Neutrophil (primary cell): ENCODE data around the gene GNG12.

ENCODE experiments used
- H3K27ac ChIP-seq: fragments of 200-600 bp; sonication (generic); 2 replicates; pipeline ENCODE4 v1.5.1; 2016; ENCODE audit warnings: mild to moderate bottlenecking, moderate library complexity
- H3K27me3 ChIP-seq: fragments of 200-600 bp; sonication (generic); 2 replicates; pipeline ENCODE4 v1.6.0; 2016; ENCODE audit warnings: mild to moderate bottlenecking
- H3K36me3 ChIP-seq: fragments of 200-600 bp; sonication (generic); 2 replicates; pipeline ENCODE4 v1.5.1; 2017
- H3K4me1 ChIP-seq, 2 experiments: fragments of 200-600 bp in 1 of 2; sonication (generic) in 1 of 2; 1 replicate in 1 of 2; 2 replicates in 1 of 2; pipeline versions ENCODE4 v1.5.1 to v1.6.1; 2013 to 2016; ENCODE audit warnings: low read depth in 1 of 2, low read length in 1 of 2, mild to moderate bottlenecking in 1 of 2, moderate library complexity in 1 of 2; ENCODE audit not compliant: control insufficient read depth in 1 of 2, insufficient read depth in 1 of 2
- H3K4me3 ChIP-seq, 2 experiments: fragments of 200-600 bp in 1 of 2; sonication (generic) in 1 of 2; 1 replicate in 1 of 2; 2 replicates in 1 of 2; pipeline ENCODE4 v1.5.1; 2013 to 2016; ENCODE audit warnings: low read depth in 1 of 2, low read length in 1 of 2, mild to moderate bottlenecking in 1 of 2, moderate library complexity in 1 of 2
- H3K9me3 ChIP-seq: fragments of 200-600 bp; sonication (generic); 2 replicates; pipeline ENCODE4 v1.5.1; 2016
- TF ChIP-seq, protein P1 (sequence below): fragments of 200-600 bp; sonication (generic); IDR thresholded peaks from 2 replicates; pipeline ENCODE4 v1.5.1; 2016; ENCODE audit warnings: antibody characterized with exemption

The GNG12 gene

DNA sequence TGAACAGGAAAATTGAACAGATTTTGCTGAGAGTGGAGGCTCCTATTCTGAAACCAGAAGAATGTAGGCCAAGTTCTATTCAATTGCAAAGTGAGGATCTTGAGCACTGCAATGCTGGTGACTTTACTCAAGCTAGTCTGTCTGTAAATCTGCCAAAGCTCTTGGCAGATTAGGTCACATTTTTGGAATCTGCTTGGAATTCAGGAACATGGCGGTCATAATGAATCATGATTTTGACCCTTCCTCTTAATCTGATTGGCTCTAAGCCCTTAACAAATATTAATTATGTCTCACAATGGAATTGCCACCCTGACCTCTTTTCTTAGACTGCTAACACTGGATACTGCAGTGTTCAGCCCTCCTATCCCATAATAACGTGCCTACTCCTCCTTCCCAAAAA lies 7.2 kb upstream of the GNG12 start:
- no peaks in the 10 kb centered on the region for H3K9me3 ChIP-seq
- H3K4me1 ChIP-seq = no peaks in the 10 kb centered on the region
- no peaks in the 10 kb centered on the region for H3K36me3 ChIP-seq
- TF ChIP-seq, protein P1, sequence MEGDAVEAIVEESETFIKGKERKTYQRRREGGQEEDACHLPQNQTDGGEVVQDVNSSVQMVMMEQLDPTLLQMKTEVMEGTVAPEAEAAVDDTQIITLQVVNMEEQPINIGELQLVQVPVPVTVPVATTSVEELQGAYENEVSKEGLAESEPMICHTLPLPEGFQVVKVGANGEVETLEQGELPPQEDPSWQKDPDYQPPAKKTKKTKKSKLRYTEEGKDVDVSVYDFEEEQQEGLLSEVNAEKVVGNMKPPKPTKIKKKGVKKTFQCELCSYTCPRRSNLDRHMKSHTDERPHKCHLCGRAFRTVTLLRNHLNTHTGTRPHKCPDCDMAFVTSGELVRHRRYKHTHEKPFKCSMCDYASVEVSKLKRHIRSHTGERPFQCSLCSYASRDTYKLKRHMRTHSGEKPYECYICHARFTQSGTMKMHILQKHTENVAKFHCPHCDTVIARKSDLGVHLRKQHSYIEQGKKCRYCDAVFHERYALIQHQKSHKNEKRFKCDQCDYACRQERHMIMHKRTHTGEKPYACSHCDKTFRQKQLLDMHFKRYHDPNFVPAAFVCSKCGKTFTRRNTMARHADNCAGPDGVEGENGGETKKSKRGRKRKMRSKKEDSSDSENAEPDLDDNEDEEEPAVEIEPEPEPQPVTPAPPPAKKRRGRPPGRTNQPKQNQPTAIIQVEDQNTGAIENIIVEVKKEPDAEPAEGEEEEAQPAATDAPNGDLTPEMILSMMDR = no peak
- H3K27ac ChIP-seq = no peak overlapping the region
- no peak overlapping the region for H3K4me3 ChIP-seq
- peaks cover 84% of the 10 kb centered on the region for H3K27me3 ChIP-seq

DNA sequence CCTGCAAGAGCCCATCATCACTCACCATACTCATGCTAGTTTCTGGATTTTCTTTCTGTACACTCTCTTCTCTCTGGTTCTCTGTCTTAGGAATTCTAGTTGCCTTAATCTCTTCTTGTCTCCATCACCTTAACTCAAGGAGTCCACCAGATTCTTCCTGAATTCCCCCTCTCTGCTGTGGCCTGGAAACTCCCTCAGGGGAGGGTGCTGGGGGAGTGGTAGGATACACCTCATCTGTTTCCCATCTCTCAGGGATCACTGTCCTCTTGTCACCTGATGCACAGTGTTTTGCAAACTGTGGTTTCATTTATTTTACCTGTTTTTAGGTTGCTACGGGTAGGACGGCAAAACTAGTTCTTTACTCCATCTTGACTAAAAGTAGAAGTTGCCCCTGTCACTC lies 6.6 kb upstream of the GNG12 start:
- H3K4me1 ChIP-seq = no peaks in the 10 kb centered on the region

DNA sequence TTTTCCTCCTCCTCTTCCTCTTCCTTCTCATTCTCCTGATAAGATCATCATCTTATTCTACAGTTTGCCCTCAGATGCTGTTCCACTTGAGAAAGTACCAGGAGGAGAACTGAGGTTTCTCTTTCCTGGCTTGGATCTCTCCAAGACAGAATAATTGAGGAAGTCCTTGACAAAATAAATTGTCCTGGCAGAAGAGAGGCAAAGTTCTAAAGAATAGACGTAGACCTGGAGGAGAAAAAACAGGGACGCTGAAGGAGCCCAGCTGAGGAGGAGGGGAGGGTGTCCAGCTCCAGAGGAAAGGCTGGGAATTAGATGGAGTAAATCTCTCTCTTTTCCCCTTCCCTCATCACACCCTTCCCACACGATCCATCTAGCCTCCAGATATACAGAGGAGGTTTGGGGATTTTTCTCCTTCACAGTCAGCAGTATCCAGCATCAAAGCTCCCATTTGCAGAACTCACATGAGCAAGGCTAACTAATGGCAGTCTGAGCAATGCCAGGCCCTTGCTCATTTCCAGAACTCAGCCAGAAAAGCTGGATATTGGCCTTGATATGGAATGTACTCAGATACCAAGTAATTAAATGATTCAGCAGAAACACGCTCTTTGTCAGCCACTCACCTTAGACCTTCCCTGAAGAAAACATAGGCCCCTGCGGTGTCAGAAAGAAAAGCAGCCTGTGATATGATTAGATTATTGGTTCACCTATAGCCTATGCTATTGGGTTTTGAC lies 5.1 kb upstream of the GNG12 start:
- peaks cover 0 to 2% of the 10 kb centered on the region in 2 experiments for H3K4me1 ChIP-seq
- H3K27ac ChIP-seq = no peak overlapping the region
- H3K27me3 ChIP-seq = peaks cover 100% of the 10 kb centered on the region
- H3K9me3 ChIP-seq = no peaks in the 10 kb centered on the region
- H3K4me3 ChIP-seq = no peak overlapping the region
- no peaks in the 10 kb centered on the region for H3K36me3 ChIP-seq
- TF ChIP-seq, protein P1 = no peak

More for the DNA sequence above, 6.6 kb upstream of the GNG12 start:
- Histone ChIP-seq H3K36me3 (no peaks in the 10 kb centered on the region), H3K9me3 (no peaks in the 10 kb centered on the region), H3K27me3 (peaks cover 90% of the 10 kb centered on the region), H3K4me3 (no peak overlapping the region), H3K27ac (no peak overlapping the region)
- TF ChIP-seq, protein P1 = no peak

DNA sequence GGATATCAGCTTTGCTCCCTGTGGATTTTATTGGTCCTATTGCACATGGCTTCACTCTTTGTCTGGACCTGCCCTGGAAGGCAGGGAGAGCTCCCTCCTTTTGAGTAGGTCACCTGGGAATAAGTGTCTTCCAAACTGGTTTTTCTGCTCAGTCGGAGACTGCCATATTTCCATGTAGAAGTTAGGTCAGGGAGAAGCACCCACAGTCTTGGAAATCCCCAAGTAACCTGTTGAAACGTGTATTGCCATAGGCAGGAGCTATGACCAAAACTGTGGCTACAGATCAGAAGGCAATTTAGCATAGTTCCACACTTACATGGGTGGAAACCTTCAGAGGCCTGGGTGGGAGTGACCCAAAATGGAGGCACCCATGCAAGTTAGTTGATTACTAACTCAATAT lies 3.5 kb upstream of the GNG12 start:
- Histone ChIP-seq H3K36me3 (no peaks in the 10 kb centered on the region), H3K4me3 (no peak overlapping the region), H3K4me1 (peaks cover 11 to 18% of the 10 kb centered on the region in 2 experiments), H3K27ac (no peak overlapping the region), H3K27me3 (peaks cover 100% of the 10 kb centered on the region), H3K9me3 (no peaks in the 10 kb centered on the region)
- TF ChIP-seq, protein P1 = no peak

DNA sequence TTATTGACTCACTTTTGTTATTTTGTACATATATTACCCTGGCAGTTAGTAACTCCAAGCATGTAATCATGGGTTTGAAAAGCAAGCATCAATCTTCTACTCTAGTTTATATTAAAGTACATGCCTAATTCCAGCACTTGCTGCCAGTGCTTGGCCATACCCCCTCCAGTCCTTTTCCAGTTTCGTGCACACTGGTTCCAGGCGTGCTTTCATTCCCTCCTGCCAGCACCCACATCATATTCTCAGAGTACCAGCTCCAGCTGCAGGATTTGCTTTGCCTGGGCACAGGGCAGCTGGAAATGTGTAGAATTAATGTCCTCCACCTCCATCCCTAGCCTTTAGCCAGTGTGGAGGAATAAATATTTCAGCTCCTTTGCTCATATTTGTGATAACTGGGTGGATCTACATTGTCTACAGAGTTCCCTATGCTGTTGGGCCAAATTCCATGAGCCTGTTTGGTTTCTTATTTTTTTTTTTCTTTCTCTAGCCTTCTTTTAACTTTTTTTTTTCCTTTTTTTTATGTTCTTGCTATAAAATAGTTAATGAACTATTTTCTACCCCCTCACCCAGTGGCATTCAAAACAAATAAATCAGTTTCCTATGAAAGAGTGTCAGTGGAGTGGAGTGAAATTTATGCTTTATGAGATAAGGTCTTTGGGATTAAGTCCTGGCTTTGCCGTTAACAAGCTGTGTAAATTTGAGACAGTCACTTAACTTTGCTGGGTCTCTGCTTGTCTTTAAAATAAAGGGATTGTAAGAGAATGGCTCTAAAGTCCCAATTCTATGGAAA lies 2.6 kb upstream of the GNG12 start:
- Histone ChIP-seq H3K9me3 (no peaks in the 10 kb centered on the region), H3K4me3 (no peak overlapping the region), H3K36me3 (no peaks in the 10 kb centered on the region), H3K27ac (no peak overlapping the region), H3K4me1 (peaks cover 12 to 19% of the 10 kb centered on the region in 2 experiments), H3K27me3 (peaks cover 100% of the 10 kb centered on the region)
- TF ChIP-seq, protein P1 = no peak
